Astrocyte (in vitro differentiated cells and primary cell): ENCODE measurements around the gene CLEC6A. TPM values are rescaled to one million over a fixed set of nuclear protein-coding genes. Genes with fewer than 3 reads are reported as not detected.

ENCODE experiments used
- DNase-seq: peaks from one replicate; pipeline ENCODE4 v3.0.0-alpha.2; 2010; ENCODE audit warnings: low read depth
- FAIRE-seq: peaks from 2 replicates; lab custom pipeline; 2011; peaks lifted over from hg19 to GRCh38; lab: Jason Lieb, UNC
- H2AFZ ChIP-seq: 2 replicates; pipeline ENCODE4 v1.6.0; 2012; ENCODE audit warnings: low read depth, low read length, inconsistent platforms
- H3K27ac ChIP-seq: 2 replicates; pipeline ENCODE4 v1.5.1; 2011; ENCODE audit warnings: low read depth, low read length, inconsistent platforms
- H3K27me3 ChIP-seq: 2 replicates; pipeline ENCODE4 v1.6.0; 2011; ENCODE audit warnings: low read length, inconsistent platforms; ENCODE audit not compliant: insufficient read depth
- H3K36me3 ChIP-seq: 2 replicates; pipeline ENCODE4 v1.5.1; 2011; ENCODE audit warnings: low read length, inconsistent platforms; ENCODE audit not compliant: insufficient read depth
- H3K4me1 ChIP-seq: 2 replicates; pipeline ENCODE4 v1.5.1; 2011; ENCODE audit warnings: low read length, inconsistent platforms; ENCODE audit not compliant: insufficient read depth
- H3K4me2 ChIP-seq: 2 replicates; pipeline ENCODE4 v1.6.0; 2012; ENCODE audit warnings: low read length, inconsistent platforms
- H3K4me3 ChIP-seq: 2 replicates; pipeline ENCODE4 v1.5.1; 2011; ENCODE audit warnings: low read depth, mild to moderate bottlenecking, low read length, inconsistent platforms; ENCODE audit not compliant: insufficient read depth
- H3K79me2 ChIP-seq: 2 replicates; pipeline ENCODE4 v1.6.0; 2012; ENCODE audit warnings: mild to moderate bottlenecking, low read length, inconsistent platforms; ENCODE audit not compliant: insufficient read depth
- H3K9ac ChIP-seq: 2 replicates; pipeline ENCODE4 v1.6.0; 2012; ENCODE audit warnings: mild to moderate bottlenecking, low read length, inconsistent platforms
- H3K9me3 ChIP-seq: 2 replicates; pipeline ENCODE4 v1.5.1; 2012; ENCODE audit warnings: low read depth, mild to moderate bottlenecking, low read length, inconsistent platforms; ENCODE audit not compliant: insufficient read depth
- H4K20me1 ChIP-seq: 2 replicates; pipeline ENCODE4 v1.6.0; 2012; ENCODE audit warnings: low read length, inconsistent platforms; ENCODE audit not compliant: insufficient read depth
- H3K27ac Mint-ChIP-seq: one replicate; pipeline ENCODE4 v1.8.0; 2021; ENCODE audit warnings: mild to moderate bottlenecking, mixed read lengths; ENCODE audit not compliant: unreplicated experiment
- H3K27me3 Mint-ChIP-seq: one replicate; pipeline ENCODE4 v1.8.0; 2021; ENCODE audit warnings: low read depth, mixed read lengths; ENCODE audit not compliant: unreplicated experiment
- H3K36me3 Mint-ChIP-seq: one replicate; pipeline ENCODE4 v1.8.0; 2021; ENCODE audit warnings: low read depth, mixed read lengths; ENCODE audit not compliant: unreplicated experiment
- H3K4me1 Mint-ChIP-seq: one replicate; pipeline ENCODE4 v1.8.0; 2021; ENCODE audit warnings: low read depth, mixed read lengths; ENCODE audit not compliant: unreplicated experiment
- H3K4me3 Mint-ChIP-seq: one replicate; pipeline ENCODE4 v1.8.0; 2021; ENCODE audit warnings: mild to moderate bottlenecking, moderate library complexity, mixed read lengths; ENCODE audit not compliant: unreplicated experiment
- H3K9me3 Mint-ChIP-seq: one replicate; pipeline ENCODE4 v1.8.0; 2021; ENCODE audit warnings: mild to moderate bottlenecking, mixed read lengths; ENCODE audit not compliant: unreplicated experiment
- CTCF ChIP-seq: IDR thresholded peaks from 2 replicates; pipeline ENCODE4 v1.5.1; 2011; ENCODE audit warnings: low read depth, mild to moderate bottlenecking, inconsistent platforms, low read length, moderate library complexity; ENCODE audit not compliant: insufficient read depth
- EZH2 ChIP-seq: IDR thresholded peaks from 2 replicates; pipeline ENCODE4 v1.6.1; 2012; ENCODE audit warnings: mild to moderate bottlenecking, low read length, inconsistent platforms; ENCODE audit not compliant: insufficient read depth
- total RNA-seq: library from RNA; stranded (reverse); gene quantifications from 2 replicates; pipeline ENCODE4 v1.2.1, GENCODE V29; 2021

The CLEC6A gene
- total RNA-seq, 1 donor from 2014 or later, result not detected

GRCh38 chr12:8482571-8483061 lies 26.9 kb downstream of the CLEC6A start:
- no peaks in the 10 kb centered on the region for H3K36me3 Mint-ChIP-seq
- no peaks in the 10 kb centered on the region for H3K79me2 ChIP-seq
- H3K27ac ChIP-seq, result no peak overlapping the region
- DNase-seq (no peak), FAIRE-seq (no peak)
- H3K27ac Mint-ChIP-seq, result no peak overlapping the region
- no peaks in the 10 kb centered on the region for H3K27me3 Mint-ChIP-seq
- H3K4me3 Mint-ChIP-seq, result no peak overlapping the region
- H4K20me1 ChIP-seq, result no peaks in the 10 kb centered on the region
- H3K4me1 ChIP-seq, result no peaks in the 10 kb centered on the region
- H3K9me3 Mint-ChIP-seq, result no peaks in the 10 kb centered on the region
- no peaks in the 10 kb centered on the region for H3K9me3 ChIP-seq
- no peak overlapping the region for H3K4me2 ChIP-seq
- H3K36me3 ChIP-seq, result no peaks in the 10 kb centered on the region
- no peak overlapping the region for H3K4me3 ChIP-seq
- no peaks in the 10 kb centered on the region for H3K27me3 ChIP-seq
- no peak overlapping the region for H2AFZ ChIP-seq
- TF ChIP-seq EZH2, result no peak
- no peak for TF ChIP-seq CTCF
- H3K9ac ChIP-seq, result no peak overlapping the region
- no peaks in the 10 kb centered on the region for H3K4me1 Mint-ChIP-seq

GRCh38 chr12:8483079-8483478 lies 27.3 kb downstream of the CLEC6A start:
- Histone ChIP-seq H3K27ac (no peak overlapping the region), H4K20me1 (no peaks in the 10 kb centered on the region), H3K79me2 (no peaks in the 10 kb centered on the region), H2AFZ (no peak overlapping the region), H3K9ac (no peak overlapping the region), H3K4me3 (no peak overlapping the region), H3K36me3 (no peaks in the 10 kb centered on the region), H3K27me3 (no peaks in the 10 kb centered on the region), H3K9me3 (no peaks in the 10 kb centered on the region), H3K4me1 (no peaks in the 10 kb centered on the region), H3K4me2 (no peak overlapping the region)
- FAIRE-seq, result no peak
- no peak for TF ChIP-seq CTCF
- TF ChIP-seq EZH2, result no peak
- no peaks in the 10 kb centered on the region for H3K9me3 Mint-ChIP-seq
- H3K36me3 Mint-ChIP-seq, result no peaks in the 10 kb centered on the region
- H3K4me1 Mint-ChIP-seq, result no peaks in the 10 kb centered on the region
- H3K27ac Mint-ChIP-seq, result no peak overlapping the region
- no peak for DNase-seq
- no peaks in the 10 kb centered on the region for H3K27me3 Mint-ChIP-seq
- no peak overlapping the region for H3K4me3 Mint-ChIP-seq

GRCh38 chr12:8491646-8492530 lies 36.1 kb downstream of the CLEC6A start:
- no peak overlapping the region for H3K4me3 ChIP-seq
- Mint-ChIP-seq H3K4me1 (peaks cover 7% of the 10 kb centered on the region), H3K9me3 (no peaks in the 10 kb centered on the region), H3K36me3 (no peaks in the 10 kb centered on the region), H3K4me3 (no peak overlapping the region), H3K27ac (no peak overlapping the region), H3K27me3 (no peaks in the 10 kb centered on the region)
- no peak overlapping the region for H3K27ac ChIP-seq
- no peaks in the 10 kb centered on the region for H3K36me3 ChIP-seq
- no peaks in the 10 kb centered on the region for H3K27me3 ChIP-seq
- FAIRE-seq (no peak), DNase-seq (no peak)
- TF ChIP-seq EZH2 (no peak), CTCF (no peak)
- no peak overlapping the region for H3K4me2 ChIP-seq
- no peaks in the 10 kb centered on the region for H4K20me1 ChIP-seq
- no peaks in the 10 kb centered on the region for H3K9me3 ChIP-seq
- H3K79me2 ChIP-seq, result no peaks in the 10 kb centered on the region
- no peak overlapping the region for H2AFZ ChIP-seq
- H3K9ac ChIP-seq, result no peak overlapping the region
- no peaks in the 10 kb centered on the region for H3K4me1 ChIP-seq
